Testis (tissue), 3 donors: Measurements from ENCODE around the gene C3. TPM values are rescaled to one million over a fixed set of nuclear protein-coding genes. Genes with fewer than 3 reads are reported as not detected.

ENCODE experiments used
- DNase-seq: peaks from one replicate; pipeline ENCODE4 v3.0.0-alpha.2; 2019
- H3K27ac ChIP-seq, 2 donors: fragments of 200-600 bp; sonication (generic); one replicate each; pipeline ENCODE4 v1.5.1; 2019
- H3K27me3 ChIP-seq: fragments of 200-600 bp; sonication (generic); one replicate; pipeline ENCODE4 v1.5.1; 2019
- H3K36me3 ChIP-seq: fragments of 200-600 bp; sonication (generic); one replicate; pipeline ENCODE4 v1.5.1; 2017; ENCODE audit warnings: low read depth; ENCODE audit errors: missing control alignments
- H3K4me1 ChIP-seq: fragments of 200-600 bp; sonication (generic); one replicate; pipeline ENCODE4 v1.5.1; 2019
- H3K4me3 ChIP-seq, 2 donors: fragments of 200-600 bp; sonication (generic); one replicate each; pipeline ENCODE4 v1.5.1; 2017 to 2019
- H3K9me3 ChIP-seq: fragments of 200-600 bp; sonication (generic); one replicate; pipeline ENCODE4 v1.5.1; 2017
- POLR2A ChIP-seq: fragments of 450-650 bp; IDR thresholded peaks from one replicate; pipeline ENCODE4 v1.6.1; 2017; ENCODE audit warnings: antibody characterized with exemption, mild to moderate bottlenecking, moderate library complexity
- WGBS, 2 donors: methylation state at CpG; one replicate each; pipeline ENCODE4 v1.1.5; 2018; 5-methylcytosine and 5-hydroxymethylcytosine counted together
- intact Hi-C: fragments of 100-400 bp; cut with DNase I; formaldehyde crosslinking; loops from one replicate; pipeline ENCODE4 v1.15.1; 2023; ENCODE audit warnings: low total_unique reads
- polyA plus RNA-seq: library from polyadenylated mRNA; stranded (reverse); fragments of 350-450 nt; fragmentation: Illumina TruSeq; extraction: RNeasy Lipid Tissue Mini Kit (QIAGEN cat#74804); gene quantifications from one replicate; pipeline ENCODE4 v1.2.3, GENCODE V29; 2014; ENCODE audit warnings: low read depth, low replicate concordance; ENCODE audit not compliant: insufficient read depth
- total RNA-seq, 2 donors: library from RNA; depleted of rRNA; stranded (reverse); fragments of >200 nt; gene quantifications; one replicate each; pipeline ENCODE4 v1.2.3, GENCODE V29; 2016
- TF ChIP-seq, protein P1 (sequence below), 3 experiments: fragments of 450-650 bp in 2 of 3; fragments of 200-600 bp in 1 of 3; sonication (generic) in 1 of 3; IDR thresholded peaks; one replicate each; pipeline ENCODE4 v1.5.1; 2016 to 2019; ENCODE audit warnings: antibody characterized with exemption in 3 of 3, mild to moderate bottlenecking in 2 of 3, moderate library complexity in 1 of 3

Gene C3
- total and polyA plus RNA-seq, 3 donors from 2014 or later = 49.5 to 500 (median 131) TPM

DNA sequence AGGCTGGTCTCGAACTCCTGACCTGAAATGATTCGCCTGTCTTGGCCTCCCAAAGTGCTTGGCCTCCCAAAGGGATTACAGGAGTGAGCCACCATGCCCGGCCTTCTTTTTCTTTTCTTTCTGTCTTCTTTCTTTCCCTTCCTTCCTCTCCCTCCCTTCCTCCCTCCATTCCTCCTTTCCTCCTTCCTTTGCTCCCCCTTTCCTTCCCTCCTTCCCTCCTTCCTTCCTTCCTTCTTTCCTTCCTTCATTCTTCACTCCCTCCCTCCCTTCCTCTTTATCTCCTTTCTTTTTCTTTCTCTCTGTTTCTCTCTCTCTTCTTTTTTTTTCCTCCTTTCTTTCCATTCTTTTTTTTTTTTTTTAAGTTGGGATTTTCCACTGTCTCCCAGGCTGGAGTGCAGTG, 12.1 kb downstream of the C3 start:
- TF ChIP-seq POLR2A = no peak
- TF ChIP-seq, protein P1, sequence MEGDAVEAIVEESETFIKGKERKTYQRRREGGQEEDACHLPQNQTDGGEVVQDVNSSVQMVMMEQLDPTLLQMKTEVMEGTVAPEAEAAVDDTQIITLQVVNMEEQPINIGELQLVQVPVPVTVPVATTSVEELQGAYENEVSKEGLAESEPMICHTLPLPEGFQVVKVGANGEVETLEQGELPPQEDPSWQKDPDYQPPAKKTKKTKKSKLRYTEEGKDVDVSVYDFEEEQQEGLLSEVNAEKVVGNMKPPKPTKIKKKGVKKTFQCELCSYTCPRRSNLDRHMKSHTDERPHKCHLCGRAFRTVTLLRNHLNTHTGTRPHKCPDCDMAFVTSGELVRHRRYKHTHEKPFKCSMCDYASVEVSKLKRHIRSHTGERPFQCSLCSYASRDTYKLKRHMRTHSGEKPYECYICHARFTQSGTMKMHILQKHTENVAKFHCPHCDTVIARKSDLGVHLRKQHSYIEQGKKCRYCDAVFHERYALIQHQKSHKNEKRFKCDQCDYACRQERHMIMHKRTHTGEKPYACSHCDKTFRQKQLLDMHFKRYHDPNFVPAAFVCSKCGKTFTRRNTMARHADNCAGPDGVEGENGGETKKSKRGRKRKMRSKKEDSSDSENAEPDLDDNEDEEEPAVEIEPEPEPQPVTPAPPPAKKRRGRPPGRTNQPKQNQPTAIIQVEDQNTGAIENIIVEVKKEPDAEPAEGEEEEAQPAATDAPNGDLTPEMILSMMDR (IDR thresholded peaks at IDR 0.05) = no peak
- H3K36me3 ChIP-seq = no peaks in the 10 kb centered on the region
- H3K27me3 ChIP-seq = no peaks in the 10 kb centered on the region
- 85 to 94% methylated on average over 3 of the region's 3 CpGs for WGBS, 2 donors
- no peak overlapping the region for H3K27ac ChIP-seq
- intact Hi-C loops = no loop called here
- no peaks in the 10 kb centered on the region for H3K4me1 ChIP-seq
- H3K4me3 ChIP-seq = no peak overlapping the region
- DNase-seq = no peak
- no peaks in the 10 kb centered on the region for H3K9me3 ChIP-seq

DNA sequence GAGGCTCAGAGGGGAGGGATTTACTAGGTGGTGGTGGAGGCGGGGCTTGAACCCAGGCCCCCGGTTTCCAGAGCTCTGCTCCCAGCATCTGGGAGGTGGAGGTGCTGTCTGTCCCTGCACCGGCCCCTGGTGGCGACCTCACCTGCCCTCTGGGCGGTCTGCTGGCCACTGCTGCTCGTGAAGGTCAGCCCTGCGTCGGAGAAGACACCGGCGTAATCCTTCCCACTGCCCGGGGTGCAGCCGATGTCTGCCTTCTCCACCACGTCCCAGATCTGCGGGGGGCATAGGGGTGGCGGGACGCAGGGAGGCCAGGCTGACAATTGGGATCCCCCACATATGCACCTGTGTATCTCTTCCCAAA, 12.8 kb downstream of the C3 start:
- no peaks in the 10 kb centered on the region for H3K27me3 ChIP-seq

DNA sequence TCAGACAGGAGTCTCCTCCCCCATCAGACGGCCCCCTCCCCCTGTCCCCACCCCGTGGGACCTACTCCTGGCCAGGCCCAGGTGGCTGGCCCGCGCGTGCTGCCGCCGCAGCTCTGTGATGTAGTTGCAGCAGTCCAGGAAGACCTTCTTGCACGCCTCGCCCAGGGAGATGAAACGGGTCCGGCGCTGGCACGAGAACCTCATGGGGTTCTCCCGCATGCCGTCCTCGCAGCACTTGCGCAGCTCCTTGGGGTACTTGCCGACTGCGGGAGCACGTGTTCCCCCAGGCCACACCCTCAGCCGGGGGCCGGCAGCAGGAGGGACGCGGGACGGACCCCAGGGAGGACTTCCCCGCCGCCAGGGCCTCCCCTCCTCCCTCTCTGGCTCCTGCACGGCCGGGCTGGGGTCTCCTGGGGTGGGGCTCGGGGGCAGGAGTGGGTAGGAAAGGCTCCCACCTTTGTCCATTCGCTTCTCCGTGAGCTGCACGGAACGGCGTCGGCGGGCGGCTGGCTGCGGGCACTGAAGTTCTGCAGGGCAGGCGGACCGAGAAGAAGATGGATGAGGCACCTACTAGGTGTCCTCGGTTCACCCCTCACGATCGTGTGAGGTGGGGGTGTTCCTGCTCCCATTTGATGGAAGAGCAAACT, 13.3 kb downstream of the C3 start:
- Histone ChIP-seq H3K4me3 (peak overlapping the region in 1 of 2 donors; percentile 21), H3K9me3 (no peaks in the 10 kb centered on the region), H3K27ac (no peak overlapping the region), H3K27me3 (no peaks in the 10 kb centered on the region), H3K4me1 (no peaks in the 10 kb centered on the region), H3K36me3 (no peaks in the 10 kb centered on the region)
- TF ChIP-seq, protein P1 (IDR thresholded peaks at IDR 0.05) = no peak
- no peak for TF ChIP-seq POLR2A
- no peak for DNase-seq
- intact Hi-C loops = no loop called here
- WGBS, 2 donors = 62 to 69% methylated on average over 14 to 27 of the region's 44 CpGs

More for the DNA sequence above, 12.8 kb downstream of the C3 start:
- intact Hi-C loops = no loop called here
- Histone ChIP-seq H3K36me3 (no peaks in the 10 kb centered on the region), H3K27ac (no peak overlapping the region), H3K4me1 (no peaks in the 10 kb centered on the region), H3K9me3 (no peaks in the 10 kb centered on the region), H3K4me3 (no peak overlapping the region)
- DNase-seq = no peak
- 49 to 67% methylated on average over 5 to 16 of the region's 16 CpGs for WGBS, 2 donors
- no peak for TF ChIP-seq POLR2A
- TF ChIP-seq, protein P1 (IDR thresholded peaks at IDR 0.05) = no peak

DNA sequence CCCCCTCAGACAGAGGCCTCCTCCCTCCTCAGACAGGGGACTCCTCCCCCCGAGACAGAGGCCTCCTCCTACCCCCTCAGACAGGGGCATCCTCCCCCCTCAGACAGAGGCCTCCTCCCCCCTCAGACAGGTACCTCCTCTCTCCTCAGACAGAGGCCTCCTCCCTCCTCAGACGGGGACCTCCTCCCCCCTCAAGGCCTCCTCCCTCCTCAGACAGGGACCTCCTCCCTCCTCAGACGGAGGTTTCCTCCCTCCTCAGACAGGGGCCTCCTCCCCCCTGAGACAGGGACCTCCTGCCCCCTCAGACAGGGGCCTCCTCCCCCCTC, 13.9 kb downstream of the C3 start:
- no peak overlapping the region for H3K27ac ChIP-seq
- no peaks in the 10 kb centered on the region for H3K4me1 ChIP-seq
- H3K27me3 ChIP-seq = no peaks in the 10 kb centered on the region
- H3K36me3 ChIP-seq = no peaks in the 10 kb centered on the region
- no peaks in the 10 kb centered on the region for H3K9me3 ChIP-seq
- no peak for DNase-seq
- intact Hi-C loops = no loop called here
- WGBS, 2 donors = 41% methylated on average over 3 of the region's 3 CpGs
- TF ChIP-seq POLR2A = no peak
- TF ChIP-seq, protein P1 (IDR thresholded peaks at IDR 0.05) = no peak
- no peak overlapping the region for H3K4me3 ChIP-seq

DNA sequence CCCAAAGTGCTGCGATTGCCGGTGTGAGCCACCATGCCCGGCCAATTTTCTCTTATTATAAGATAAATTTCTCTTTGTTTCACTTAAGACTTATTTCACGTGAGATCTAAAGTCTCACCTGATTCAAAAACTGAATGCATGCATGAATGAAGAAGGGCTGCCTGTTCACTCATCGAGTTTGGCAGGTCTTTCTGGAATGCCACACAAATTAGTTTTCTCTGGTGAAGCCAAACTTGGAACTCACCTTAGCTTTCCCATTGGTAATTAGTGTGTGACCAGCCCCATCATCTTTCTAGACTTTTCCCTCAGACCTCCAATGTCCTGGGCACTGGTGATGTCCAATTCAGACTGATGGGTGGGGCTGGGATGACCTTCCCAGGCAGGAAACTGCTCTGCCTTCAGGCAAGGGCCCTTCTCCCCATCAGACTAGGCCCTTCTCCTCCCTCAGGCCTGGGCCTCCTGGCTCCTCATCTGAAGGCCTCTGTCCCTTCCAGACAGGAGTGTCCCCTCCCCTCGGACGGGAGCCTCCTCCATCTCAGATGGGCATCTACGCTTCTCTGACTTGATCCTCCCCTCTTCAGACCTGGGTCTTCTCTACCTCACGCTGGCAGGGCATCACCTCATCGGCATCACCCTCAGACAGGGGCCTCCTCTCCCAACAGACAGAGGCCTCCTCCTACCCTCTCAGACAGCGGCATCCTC, 14.4 kb downstream of the C3 start:
- 78 to 80% methylated on average over 11 of the region's 11 CpGs for WGBS, 2 donors
- Histone ChIP-seq H3K27me3 (no peaks in the 10 kb centered on the region), H3K9me3 (no peaks in the 10 kb centered on the region), H3K36me3 (no peaks in the 10 kb centered on the region), H3K27ac (no peak overlapping the region), H3K4me1 (no peaks in the 10 kb centered on the region), H3K4me3 (no peak overlapping the region)
- TF ChIP-seq, protein P1 (IDR thresholded peaks at IDR 0.05) = no peak
- TF ChIP-seq POLR2A = no peak
- intact Hi-C loops = no loop called here
- no peak for DNase-seq
